K562 (cell line): ENCODE data around the gene PALMD.

Experiments
- CTCF ChIP-seq, 3 experiments: IDR thresholded peaks in 2 of 3; conservative IDR thresholded peaks in 1 of 3; 2 replicates each; pipeline ENCODE4 v1.5.1; 2011 to 2012; ENCODE audit warnings: low read length in 3 of 3, mild to moderate bottlenecking in 3 of 3, control low read depth in 2 of 3, improper control_type of control experiment in 1 of 3, inconsistent platforms in 1 of 3, low read depth in 1 of 3, mixed read lengths in 1 of 3, moderate library complexity in 1 of 3; ENCODE audit not compliant: insufficient read depth in 2 of 3
- HDAC1 ChIP-seq, 2 experiments: fragments of 450-650 bp; IDR thresholded peaks; 2 replicates each; pipeline ENCODE4 v1.6.1; 2016 to 2017; ENCODE audit warnings: inconsistent platforms in 1 of 2, mild to moderate bottlenecking in 1 of 2, moderate library complexity in 1 of 2
- TAF7 ChIP-seq: fragments of 450-650 bp; IDR thresholded peaks from 2 replicates; pipeline ENCODE4 v1.6.1; 2016; ENCODE audit warnings: missing genetic modification characterization, missing compliant biosample characterization
- ZNF165 ChIP-seq: fragments of 250-450 bp; sonication (Bioruptor Pico); IDR thresholded peaks from 2 replicates; pipeline ENCODE4 v1.4.0; 2020; ENCODE audit warnings: borderline replicate concordance
- ZNF184 ChIP-seq: sonication (generic); formaldehyde crosslinking; IDR thresholded peaks from 2 replicates; pipeline ENCODE4 v1.5.0; 2020; ENCODE audit warnings: missing genetic modification reagents
- TF ChIP-seq, protein P1 (sequence below): fragments of 250-450 bp; sonication (Bioruptor Pico); IDR thresholded peaks from 2 replicates; pipeline ENCODE4 v1.5.0; 2020; ENCODE audit warnings: mild to moderate bottlenecking, borderline replicate concordance

- TF ChIP-seq ZNF165 (CRISPR knock-in tag) (no peak), TAF7 (tag) (no peak), ZNF184 (CRISPR knock-in tag) (no peak), CTCF (IDR thresholded peaks at IDR 0.05 in 2 of 3, conservative IDR thresholded peaks at IDR 0.05 in 1 of 3; ENCODE audit: insufficient read depth in 2 of 3, low read depth in 1 of 3, low read length in 3 of 3) (no peak), HDAC1 (IDR thresholded peaks at IDR 0.05) (no peak)
- TF ChIP-seq, protein P1, sequence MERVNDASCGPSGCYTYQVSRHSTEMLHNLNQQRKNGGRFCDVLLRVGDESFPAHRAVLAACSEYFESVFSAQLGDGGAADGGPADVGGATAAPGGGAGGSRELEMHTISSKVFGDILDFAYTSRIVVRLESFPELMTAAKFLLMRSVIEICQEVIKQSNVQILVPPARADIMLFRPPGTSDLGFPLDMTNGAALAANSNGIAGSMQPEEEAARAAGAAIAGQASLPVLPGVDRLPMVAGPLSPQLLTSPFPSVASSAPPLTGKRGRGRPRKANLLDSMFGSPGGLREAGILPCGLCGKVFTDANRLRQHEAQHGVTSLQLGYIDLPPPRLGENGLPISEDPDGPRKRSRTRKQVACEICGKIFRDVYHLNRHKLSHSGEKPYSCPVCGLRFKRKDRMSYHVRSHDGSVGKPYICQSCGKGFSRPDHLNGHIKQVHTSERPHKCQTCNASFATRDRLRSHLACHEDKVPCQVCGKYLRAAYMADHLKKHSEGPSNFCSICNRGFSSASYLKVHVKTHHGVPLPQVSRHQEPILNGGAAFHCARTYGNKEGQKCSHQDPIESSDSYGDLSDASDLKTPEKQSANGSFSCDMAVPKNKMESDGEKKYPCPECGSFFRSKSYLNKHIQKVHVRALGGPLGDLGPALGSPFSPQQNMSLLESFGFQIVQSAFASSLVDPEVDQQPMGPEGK (CRISPR knock-in tag), result no peak
Measured at GRCh38 chr1:99650030-99650429, 4.1 kb downstream of the PALMD start.
